Sigmoid colon (tissue), 4 donors: ENCODE data around the gene C17orf100.

ENCODE experiments used
- CTCF ChIP-seq, 4 experiments: fragments of 450-650 bp in 3 of 4; fragments of 200-600 bp in 1 of 4; IDR thresholded peaks; one replicate each; pipeline ENCODE4 v1.5.1; 2016 to 2019; ENCODE audit warnings: antibody characterized with exemption in 4 of 4, mild to moderate bottlenecking in 3 of 4, moderate library complexity in 2 of 4
- EP300 ChIP-seq, 4 donors: sonication (generic); formaldehyde crosslinking; IDR thresholded peaks; one replicate each; pipeline ENCODE4 v1.6.1; 2017; ENCODE audit warnings: antibody characterized with exemption in 4 of 4
- POLR2AphosphoS5 ChIP-seq, 4 donors: sonication (generic); formaldehyde crosslinking; IDR thresholded peaks; one replicate each; pipeline ENCODE4 v1.6.1; 2017; ENCODE audit warnings: antibody characterized with exemption in 4 of 4

DNA sequence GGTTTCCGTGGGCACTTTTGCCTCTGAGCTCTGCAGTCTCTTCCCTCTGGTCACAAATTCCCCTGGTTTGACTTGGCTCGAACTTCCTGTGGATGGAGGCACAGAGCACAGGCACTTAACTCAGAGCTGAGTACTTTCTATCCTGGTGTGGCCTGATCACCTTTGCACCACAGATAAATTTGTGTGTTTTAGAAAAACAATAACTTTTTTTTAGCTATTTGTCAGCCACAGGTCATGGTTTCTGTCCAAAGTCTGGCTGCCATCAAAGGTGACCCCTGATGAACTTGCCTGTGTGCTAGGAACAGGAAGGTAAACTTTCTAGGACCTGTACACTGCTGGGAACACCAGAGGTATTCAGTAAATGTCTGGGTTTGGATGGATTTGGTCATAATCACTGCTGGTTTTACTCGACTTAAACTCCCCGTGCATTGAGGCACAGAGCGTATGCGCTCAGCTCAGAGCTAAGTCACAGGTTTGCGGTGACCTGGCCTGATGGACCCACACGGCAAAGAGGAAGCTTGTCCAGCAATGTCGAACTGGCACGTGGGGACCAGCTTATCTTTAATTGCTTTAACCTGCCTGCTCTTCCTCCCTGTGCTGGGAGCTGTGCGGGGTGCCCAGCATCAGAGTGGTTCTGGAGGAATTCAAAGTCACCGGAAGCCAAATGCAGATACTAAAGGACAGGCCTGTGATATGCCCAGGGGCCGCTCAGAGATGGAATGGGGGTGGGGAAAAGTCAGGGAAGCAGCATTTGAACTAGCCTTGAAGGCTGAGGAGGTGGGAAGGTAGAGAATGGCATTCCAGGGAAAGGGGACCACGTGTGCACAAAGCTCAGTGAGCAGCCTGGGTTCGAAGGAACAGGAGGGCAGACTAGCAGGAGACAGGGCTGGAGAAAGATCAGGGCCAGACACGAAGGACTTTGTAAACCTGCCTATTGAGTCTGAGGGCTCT, 48.7 kb downstream of the C17orf100 start:
- TF ChIP-seq CTCF (IDR thresholded peaks at IDR 0.05) (no peak), POLR2AphosphoS5 (IDR thresholded peaks at IDR 0.05) (no peak), EP300 (IDR thresholded peaks at IDR 0.05) (no peak)
